ENCODE measurements around the gene FBXW7.
"Not testable (repeated sequence)": the region's sequence is repeated elsewhere in the genome, so short reads cannot be mapped to it uniquely, and the experiment has no call there.

DNA sequence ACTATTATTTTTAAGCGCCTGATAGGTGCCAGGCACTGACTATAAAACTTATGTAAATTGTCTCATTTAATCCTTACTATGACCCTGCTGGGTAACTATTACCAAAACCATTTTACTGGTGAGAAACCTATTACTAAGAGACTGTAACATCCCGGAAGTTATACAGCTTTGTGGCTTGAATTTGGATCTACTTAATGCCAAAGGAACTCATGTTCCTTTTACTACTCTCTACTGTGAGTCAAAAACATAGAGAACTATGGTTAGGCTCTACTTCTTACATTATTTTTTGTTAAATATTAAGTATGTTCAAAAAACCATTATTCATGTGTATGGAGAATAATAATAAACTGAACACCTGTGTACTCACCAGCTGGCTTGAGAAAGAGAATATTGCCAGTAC, 14.8 kb upstream of the FBXW7 start:
- TF ChIP-seq, protein P1, sequence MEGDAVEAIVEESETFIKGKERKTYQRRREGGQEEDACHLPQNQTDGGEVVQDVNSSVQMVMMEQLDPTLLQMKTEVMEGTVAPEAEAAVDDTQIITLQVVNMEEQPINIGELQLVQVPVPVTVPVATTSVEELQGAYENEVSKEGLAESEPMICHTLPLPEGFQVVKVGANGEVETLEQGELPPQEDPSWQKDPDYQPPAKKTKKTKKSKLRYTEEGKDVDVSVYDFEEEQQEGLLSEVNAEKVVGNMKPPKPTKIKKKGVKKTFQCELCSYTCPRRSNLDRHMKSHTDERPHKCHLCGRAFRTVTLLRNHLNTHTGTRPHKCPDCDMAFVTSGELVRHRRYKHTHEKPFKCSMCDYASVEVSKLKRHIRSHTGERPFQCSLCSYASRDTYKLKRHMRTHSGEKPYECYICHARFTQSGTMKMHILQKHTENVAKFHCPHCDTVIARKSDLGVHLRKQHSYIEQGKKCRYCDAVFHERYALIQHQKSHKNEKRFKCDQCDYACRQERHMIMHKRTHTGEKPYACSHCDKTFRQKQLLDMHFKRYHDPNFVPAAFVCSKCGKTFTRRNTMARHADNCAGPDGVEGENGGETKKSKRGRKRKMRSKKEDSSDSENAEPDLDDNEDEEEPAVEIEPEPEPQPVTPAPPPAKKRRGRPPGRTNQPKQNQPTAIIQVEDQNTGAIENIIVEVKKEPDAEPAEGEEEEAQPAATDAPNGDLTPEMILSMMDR (conservative IDR thresholded peaks at IDR 0.05) = not testable (repeated sequence)
- not testable (repeated sequence) for TF ChIP-seq ZFX (IDR thresholded peaks at IDR 0.05)

Measured in C4-2B (cell line).